ENCODE measurements around the gene CYP2A6. TPM values are rescaled to one million over a fixed set of nuclear protein-coding genes. Genes with fewer than 3 reads are reported as not detected.
"Not testable (repeated sequence)": the region's sequence is repeated elsewhere in the genome, so short reads cannot be mapped to it uniquely, and the experiment has no call there.

CYP2A6 gene
- total RNA-seq, 4 donors from 2014 or later, result 0.36 TPM; not detected in 3

DNA sequence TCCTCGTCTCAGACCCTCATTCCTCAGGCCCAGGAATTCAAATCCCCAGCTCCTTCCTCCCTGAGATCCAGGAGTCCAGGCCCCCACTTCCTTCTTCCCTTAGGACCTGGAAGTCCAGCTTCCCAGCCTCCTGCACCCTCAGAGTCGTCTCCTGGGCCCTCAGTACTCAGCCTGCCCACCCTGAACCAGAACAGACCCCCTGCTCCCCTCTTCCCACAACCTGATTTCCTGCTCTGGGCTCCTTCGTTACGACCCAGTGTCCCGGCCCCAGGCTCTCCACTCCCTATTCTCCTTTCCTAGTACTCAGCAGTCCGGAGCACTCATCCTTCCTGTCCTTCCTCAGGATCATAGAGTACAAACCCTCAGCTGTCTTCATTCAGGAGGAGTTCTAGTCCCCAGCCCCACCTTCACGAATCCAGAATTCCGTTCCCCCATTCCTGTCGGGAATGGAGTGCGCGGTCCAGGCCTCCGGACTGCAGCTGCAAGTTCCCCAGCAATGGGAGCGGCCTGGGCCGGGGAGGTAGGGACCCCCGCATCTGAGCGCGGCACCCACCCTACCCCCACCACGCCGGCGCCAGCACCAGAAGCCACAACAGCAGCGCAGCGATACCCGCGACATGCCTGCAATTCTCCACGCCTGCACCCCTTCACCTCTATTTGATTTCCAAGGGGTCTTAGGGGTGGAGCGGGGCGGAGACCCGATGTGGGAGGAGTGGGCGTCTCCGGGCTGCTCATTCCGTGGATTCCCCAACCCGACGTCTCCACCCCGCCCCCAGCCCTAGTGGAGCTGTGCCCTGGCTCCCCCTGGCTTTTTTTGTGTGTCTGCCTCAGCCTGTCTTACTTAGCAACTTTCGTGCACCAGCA is 38.5 kb downstream of the CYP2A6 start:
- ATAC-seq (ENCODE audit: low FRiP score), result no peak
- TF ChIP-seq, protein P1, sequence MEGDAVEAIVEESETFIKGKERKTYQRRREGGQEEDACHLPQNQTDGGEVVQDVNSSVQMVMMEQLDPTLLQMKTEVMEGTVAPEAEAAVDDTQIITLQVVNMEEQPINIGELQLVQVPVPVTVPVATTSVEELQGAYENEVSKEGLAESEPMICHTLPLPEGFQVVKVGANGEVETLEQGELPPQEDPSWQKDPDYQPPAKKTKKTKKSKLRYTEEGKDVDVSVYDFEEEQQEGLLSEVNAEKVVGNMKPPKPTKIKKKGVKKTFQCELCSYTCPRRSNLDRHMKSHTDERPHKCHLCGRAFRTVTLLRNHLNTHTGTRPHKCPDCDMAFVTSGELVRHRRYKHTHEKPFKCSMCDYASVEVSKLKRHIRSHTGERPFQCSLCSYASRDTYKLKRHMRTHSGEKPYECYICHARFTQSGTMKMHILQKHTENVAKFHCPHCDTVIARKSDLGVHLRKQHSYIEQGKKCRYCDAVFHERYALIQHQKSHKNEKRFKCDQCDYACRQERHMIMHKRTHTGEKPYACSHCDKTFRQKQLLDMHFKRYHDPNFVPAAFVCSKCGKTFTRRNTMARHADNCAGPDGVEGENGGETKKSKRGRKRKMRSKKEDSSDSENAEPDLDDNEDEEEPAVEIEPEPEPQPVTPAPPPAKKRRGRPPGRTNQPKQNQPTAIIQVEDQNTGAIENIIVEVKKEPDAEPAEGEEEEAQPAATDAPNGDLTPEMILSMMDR (IDR thresholded peaks at IDR 0.05), result no peak
- DNase-seq (ENCODE audit: low spot score), result no peak

DNA sequence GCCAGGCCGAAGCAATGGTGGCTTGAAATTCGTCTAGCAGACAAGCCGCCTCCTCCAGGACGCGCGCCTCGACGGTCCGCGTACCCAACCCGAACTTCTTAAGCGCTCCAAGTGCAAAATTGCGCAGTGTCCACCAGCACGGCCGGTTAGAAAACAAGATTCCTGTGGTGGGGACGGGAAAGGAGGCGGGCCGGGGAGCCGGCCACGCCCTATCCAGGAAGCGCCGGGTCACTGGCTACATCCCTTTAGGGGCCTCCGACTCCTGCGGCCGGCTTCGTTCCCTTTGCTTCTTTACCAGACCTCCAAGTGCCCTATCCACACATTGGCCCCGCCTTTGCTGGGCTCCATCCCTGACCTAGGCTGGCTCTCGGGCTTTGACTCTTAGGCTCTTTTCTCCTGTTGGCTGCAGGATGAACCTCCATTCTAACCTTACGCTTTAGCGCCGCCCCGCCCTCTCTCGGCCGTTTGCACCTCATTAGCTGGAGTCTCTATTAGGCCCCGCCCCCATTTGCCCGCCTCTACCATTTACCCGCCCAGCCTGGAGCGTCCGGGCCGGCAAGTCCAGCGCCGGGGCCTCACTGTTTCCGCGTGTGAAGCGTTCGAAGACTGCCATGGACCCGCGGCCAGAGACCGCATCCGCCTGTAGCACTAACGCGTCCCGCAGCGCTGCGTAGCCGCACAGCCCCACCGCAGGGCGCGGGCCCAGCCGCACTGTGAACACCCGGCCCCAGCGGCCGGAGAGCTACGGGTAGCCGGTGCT is 39.4 kb downstream of the CYP2A6 start:
- peak; percentile 81 for ATAC-seq (ENCODE audit: low FRiP score)
- DNase-seq (ENCODE audit: low spot score), result not testable (repeated sequence)

DNA sequence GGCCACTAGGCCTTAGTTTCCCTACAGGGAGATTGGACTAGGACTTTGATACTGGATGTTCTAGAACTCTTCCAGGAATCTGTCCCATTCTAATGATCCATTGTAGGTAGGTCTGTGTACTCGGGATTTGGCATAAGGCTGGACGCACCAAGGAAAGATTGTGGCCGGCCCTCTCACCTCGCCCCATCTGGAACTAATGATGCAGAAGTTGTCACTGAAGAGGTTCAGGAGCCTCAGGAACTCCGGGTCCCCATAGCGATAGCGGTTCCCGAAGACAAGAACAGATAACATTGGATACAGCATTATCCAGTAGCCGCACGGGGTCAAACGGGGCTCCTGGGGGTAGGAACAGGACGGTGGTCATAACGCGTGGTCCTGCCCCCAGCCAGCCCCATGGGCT is 40.1 kb downstream of the CYP2A6 start:
- ATAC-seq (ENCODE audit: low FRiP score) (no peak), DNase-seq (ENCODE audit: low spot score) (no peak)
- TF ChIP-seq, protein P1 (IDR thresholded peaks at IDR 0.05), result no peak

DNA sequence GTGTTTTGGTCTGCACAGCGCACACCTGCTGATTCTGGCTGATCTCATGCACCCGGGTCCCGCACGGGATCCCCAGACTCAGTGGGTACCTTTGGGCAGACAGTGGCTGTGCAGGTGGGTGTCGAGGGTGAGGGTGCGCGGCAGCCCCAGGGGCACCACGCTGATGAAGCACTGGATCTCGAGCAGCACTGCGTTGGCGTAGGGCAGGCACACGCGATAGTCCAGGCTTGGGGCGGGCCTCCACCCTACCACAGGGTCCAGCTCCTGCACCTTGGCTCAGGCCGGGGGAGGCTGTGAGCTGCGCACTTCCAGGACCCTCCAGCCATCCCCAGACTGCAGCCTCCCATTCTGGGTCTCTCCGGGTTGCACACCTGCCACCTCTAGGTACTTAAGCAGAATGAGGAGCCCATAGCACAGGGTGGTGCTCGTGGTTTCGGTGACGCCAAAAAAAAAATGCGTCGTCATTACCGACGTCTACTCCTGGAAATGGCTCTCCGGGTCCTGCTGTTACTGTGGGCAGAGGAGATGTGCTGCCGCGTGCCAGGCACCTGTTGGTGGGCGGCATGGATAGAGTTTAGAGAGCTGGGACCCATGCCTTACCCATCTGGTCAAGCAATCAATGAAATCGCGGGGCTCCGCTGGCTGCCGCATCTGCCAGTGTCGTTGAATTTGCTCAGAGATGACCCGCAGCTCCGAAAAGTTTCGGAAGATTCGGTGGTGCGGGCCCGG is 40.7 kb downstream of the CYP2A6 start:
- DNase-seq (ENCODE audit: low spot score) (no peak), ATAC-seq (ENCODE audit: low FRiP score) (no peak)
- TF ChIP-seq, protein P1 (IDR thresholded peaks at IDR 0.05), result no peak

DNA sequence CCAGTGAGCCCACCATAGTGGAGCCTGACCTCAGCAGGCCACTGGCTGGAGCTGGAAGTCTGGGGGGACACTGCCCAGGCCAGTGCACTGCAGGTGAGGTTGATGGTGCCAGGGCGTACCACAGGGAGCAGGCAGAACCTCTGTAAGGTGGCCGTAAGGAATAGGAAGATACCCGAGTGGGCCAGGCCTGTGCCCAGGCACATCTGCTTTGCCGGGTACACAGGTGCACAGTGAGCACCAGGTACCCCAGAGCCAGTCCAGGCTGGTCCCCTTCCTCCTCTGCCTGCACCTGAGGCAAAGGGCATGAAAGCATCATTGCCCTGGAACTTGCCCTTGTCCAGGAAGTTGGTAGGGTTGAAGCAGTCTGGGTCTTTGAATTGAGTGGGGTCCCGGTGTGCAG is 41.8 kb downstream of the CYP2A6 start:
- ATAC-seq (ENCODE audit: low FRiP score) (no peak), DNase-seq (ENCODE audit: low spot score) (no peak)

DNA sequence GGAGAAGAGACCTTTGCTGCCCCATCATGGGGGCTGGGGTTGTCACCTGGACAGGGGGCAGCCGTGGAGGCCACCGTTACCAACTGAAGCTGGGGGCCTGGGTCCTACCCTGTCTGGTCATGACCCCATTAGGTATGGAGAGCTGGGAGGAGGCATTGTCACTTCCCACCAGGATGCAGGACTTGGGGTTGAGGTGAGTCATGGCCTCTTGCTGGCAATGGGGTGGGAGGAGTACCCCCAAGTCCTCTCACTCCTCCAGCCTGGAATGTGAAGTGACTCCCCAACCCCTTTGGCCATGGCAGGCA is 42.3 kb downstream of the CYP2A6 start:
- DNase-seq (ENCODE audit: low spot score), result no peak
- TF ChIP-seq, protein P1 (IDR thresholded peaks at IDR 0.05), result no peak
- ATAC-seq (ENCODE audit: low FRiP score), result no peak

More for the DNA sequence above, 41.8 kb downstream of the CYP2A6 start:
- TF ChIP-seq, protein P1 (IDR thresholded peaks at IDR 0.05), result no peak
